OCI-LY1 (cell line): Measurements from ENCODE around the gene FOXB2.

Experiments used
- H2AFZ ChIP-seq: fragments of 200-600 bp; sonication (generic), shearing (Covaris generic); 2 replicates; pipeline ENCODE4 v1.6.0; 2014; ENCODE audit warnings: antibody characterized with exemption, mild to moderate bottlenecking, low read length
- H3F3A ChIP-seq: fragments of 200-600 bp; sonication (generic), shearing (Covaris generic); 2 replicates; pipeline ENCODE4 v1.6.0; 2014; ENCODE audit warnings: mild to moderate bottlenecking, antibody characterized with exemption, low read length, moderate library complexity; ENCODE audit not compliant: insufficient read depth
- H3K27ac ChIP-seq: fragments of 200-600 bp; sonication (generic); 2 replicates; pipeline ENCODE4 v1.5.1; 2014; ENCODE audit warnings: low read length, mixed run types, mild to moderate bottlenecking, low read depth; ENCODE audit not compliant: poor library complexity, severe bottlenecking
- H3K27me3 ChIP-seq: fragments of 200-600 bp; sonication (generic); 2 replicates; pipeline ENCODE4 v1.6.0; 2014; ENCODE audit warnings: antibody characterized with exemption, mild to moderate bottlenecking, low read length, moderate library complexity; ENCODE audit not compliant: insufficient read depth
- H3K36me3 ChIP-seq: fragments of 200-600 bp; sonication (generic); 2 replicates; pipeline ENCODE4 v1.6.1; 2014; ENCODE audit warnings: mild to moderate bottlenecking, antibody characterized with exemption, low read length, moderate library complexity, mixed read lengths; ENCODE audit not compliant: insufficient read depth
- H3K4me1 ChIP-seq: fragments of 200-600 bp; sonication (generic); 2 replicates; pipeline ENCODE4 v1.5.1; 2014; ENCODE audit warnings: mild to moderate bottlenecking, low read length, moderate library complexity; ENCODE audit not compliant: insufficient read depth, severe bottlenecking
- H3K4me2 ChIP-seq: fragments of 200-600 bp; sonication (generic), shearing (Covaris generic); 2 replicates; pipeline ENCODE4 v1.6.1; 2014; ENCODE audit warnings: low read length
- H3K4me3 ChIP-seq: fragments of 200-600 bp; sonication (generic); 2 replicates; pipeline ENCODE4 v1.5.1; 2014; ENCODE audit warnings: low read length, low read depth, mild to moderate bottlenecking, mixed read lengths; ENCODE audit not compliant: poor library complexity, severe bottlenecking
- H3K79me2 ChIP-seq: fragments of 200-600 bp; shearing (Covaris generic); 2 replicates; pipeline ENCODE4 v1.6.1; 2016; ENCODE audit warnings: mixed run types, low read length, mixed read lengths; ENCODE audit not compliant: insufficient read depth
- H3K9ac ChIP-seq: fragments of 200-600 bp; sonication (generic), shearing (Covaris generic); 2 replicates; pipeline ENCODE4 v1.6.1; 2014; ENCODE audit warnings: mild to moderate bottlenecking, low read length, mixed read lengths
- H3K9me2 ChIP-seq: fragments of 200-600 bp; sonication (generic), shearing (Covaris generic); 2 replicates; pipeline ENCODE4 v1.6.1; 2014; ENCODE audit warnings: low read depth, mild to moderate bottlenecking, low read length, mixed read lengths
- H3K9me3 ChIP-seq: fragments of 200-600 bp; shearing (Covaris generic); 2 replicates; pipeline ENCODE4 v1.6.1; 2014; ENCODE audit warnings: low read length, mixed read lengths
- H4K20me1 ChIP-seq: fragments of 200-600 bp; sonication (generic), shearing (Covaris generic); 2 replicates; pipeline ENCODE4 v1.6.0; 2016; ENCODE audit warnings: mild to moderate bottlenecking, low read length; ENCODE audit not compliant: insufficient read depth
- EZH2 ChIP-seq: fragments of 200-600 bp; sonication (generic), shearing (Covaris generic); IDR thresholded peaks from 2 replicates; pipeline ENCODE4 v1.8.0; 2017; ENCODE audit warnings: borderline replicate concordance, mixed run types, mild to moderate bottlenecking, antibody characterized with exemption, low read length, moderate library complexity, mixed read lengths
- TF ChIP-seq, protein P1 (sequence below): fragments of 200-600 bp; sonication (generic), shearing (Covaris generic); IDR thresholded peaks from 2 replicates; pipeline ENCODE4 v1.5.1; 2017; ENCODE audit warnings: mild to moderate bottlenecking, antibody characterized with exemption, low read length, moderate library complexity, mixed read lengths

Gene FOXB2

DNA sequence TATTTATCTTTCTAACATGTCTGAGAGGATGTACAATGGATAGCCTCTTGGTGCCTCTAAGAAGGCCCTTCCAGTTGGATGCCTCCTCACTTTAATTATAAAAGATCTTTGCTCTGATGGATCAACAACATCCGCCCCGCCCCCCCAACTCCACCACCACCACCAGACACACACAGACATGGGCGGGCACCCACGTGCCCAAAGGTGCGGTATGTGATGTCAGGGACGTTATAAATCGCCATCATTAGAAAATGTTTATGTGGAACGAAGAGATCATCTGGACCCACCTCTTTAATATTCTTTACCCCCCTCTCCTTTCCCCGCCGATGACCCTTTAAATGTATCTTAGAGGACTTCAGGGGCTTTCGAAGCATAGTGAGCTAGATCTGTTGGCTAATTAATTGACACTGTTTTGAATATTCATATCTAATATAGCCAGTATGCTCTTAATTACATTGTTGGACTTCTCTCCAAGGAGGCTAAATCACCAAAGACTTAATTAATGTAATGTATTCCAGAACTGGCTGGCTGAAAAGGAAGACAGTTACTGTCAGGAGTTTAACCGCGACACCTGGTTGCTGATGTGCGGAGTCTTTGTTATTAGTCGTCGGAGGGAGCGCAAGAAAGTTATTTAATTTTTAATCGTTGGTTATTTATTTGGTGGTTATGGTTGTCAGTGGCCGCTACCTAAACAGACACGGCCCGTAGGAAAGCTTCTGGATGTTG lies 6.1 kb upstream of the FOXB2 start:
- Histone ChIP-seq H3K9ac (no peak overlapping the region), H3F3A (no peaks in the 10 kb centered on the region), H4K20me1 (no peaks in the 10 kb centered on the region), H3K79me2 (no peaks in the 10 kb centered on the region), H3K9me3 (no peaks in the 10 kb centered on the region), H3K4me3 (no peak overlapping the region), H3K27ac (no peak overlapping the region), H2AFZ (no peak overlapping the region), H3K27me3 (no peaks in the 10 kb centered on the region), H3K9me2 (no peaks in the 10 kb centered on the region), H3K4me1 (no peaks in the 10 kb centered on the region), H3K4me2 (no peak overlapping the region), H3K36me3 (no peaks in the 10 kb centered on the region)
- TF ChIP-seq EZH2, result no peak
- TF ChIP-seq, protein P1, sequence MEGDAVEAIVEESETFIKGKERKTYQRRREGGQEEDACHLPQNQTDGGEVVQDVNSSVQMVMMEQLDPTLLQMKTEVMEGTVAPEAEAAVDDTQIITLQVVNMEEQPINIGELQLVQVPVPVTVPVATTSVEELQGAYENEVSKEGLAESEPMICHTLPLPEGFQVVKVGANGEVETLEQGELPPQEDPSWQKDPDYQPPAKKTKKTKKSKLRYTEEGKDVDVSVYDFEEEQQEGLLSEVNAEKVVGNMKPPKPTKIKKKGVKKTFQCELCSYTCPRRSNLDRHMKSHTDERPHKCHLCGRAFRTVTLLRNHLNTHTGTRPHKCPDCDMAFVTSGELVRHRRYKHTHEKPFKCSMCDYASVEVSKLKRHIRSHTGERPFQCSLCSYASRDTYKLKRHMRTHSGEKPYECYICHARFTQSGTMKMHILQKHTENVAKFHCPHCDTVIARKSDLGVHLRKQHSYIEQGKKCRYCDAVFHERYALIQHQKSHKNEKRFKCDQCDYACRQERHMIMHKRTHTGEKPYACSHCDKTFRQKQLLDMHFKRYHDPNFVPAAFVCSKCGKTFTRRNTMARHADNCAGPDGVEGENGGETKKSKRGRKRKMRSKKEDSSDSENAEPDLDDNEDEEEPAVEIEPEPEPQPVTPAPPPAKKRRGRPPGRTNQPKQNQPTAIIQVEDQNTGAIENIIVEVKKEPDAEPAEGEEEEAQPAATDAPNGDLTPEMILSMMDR, result no peak

GRCh38 chr9:77013932-77014596 lies 5.4 kb upstream of the FOXB2 start:
- Histone ChIP-seq H3K27ac (no peak overlapping the region), H2AFZ (no peak overlapping the region), H3K4me1 (no peaks in the 10 kb centered on the region), H4K20me1 (no peaks in the 10 kb centered on the region), H3K9me2 (no peaks in the 10 kb centered on the region), H3K27me3 (no peaks in the 10 kb centered on the region), H3K4me3 (no peak overlapping the region), H3K4me2 (no peak overlapping the region), H3K36me3 (no peaks in the 10 kb centered on the region), H3K9me3 (no peaks in the 10 kb centered on the region), H3F3A (no peaks in the 10 kb centered on the region), H3K9ac (no peak overlapping the region), H3K79me2 (no peaks in the 10 kb centered on the region)
- TF ChIP-seq EZH2, result no peak
- TF ChIP-seq, protein P1, result no peak

DNA sequence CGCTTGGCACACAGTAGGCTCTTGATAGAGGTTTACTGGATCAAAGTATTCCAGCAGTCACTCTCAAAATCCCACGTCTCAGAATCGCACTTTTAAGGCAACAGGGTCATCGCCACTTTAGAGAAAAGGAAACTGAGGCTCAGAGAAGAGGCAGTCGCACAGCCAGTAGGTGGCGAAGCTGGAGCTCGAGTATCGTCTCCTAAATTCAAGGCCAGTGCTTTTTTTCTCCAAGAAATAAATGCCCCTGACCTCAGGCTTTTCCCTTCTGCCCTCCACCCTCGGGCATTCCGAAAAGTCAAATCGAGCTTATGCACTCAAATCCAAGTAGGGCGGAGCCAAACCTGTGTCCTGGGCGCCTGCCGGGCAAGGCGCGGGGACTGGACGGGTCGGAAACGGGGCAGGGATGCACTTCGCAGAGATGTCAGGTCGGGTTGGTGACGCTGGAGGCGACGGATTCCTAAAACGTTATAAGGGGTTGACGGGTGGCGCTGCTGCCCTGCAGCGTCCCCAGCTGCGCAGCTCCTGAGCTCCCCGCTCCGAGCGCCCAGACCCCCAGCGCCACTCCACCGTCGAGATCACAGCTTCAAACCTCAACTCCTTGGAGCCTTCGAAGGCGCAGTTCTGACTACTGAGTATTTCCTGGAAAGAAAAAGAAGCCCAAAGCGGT lies 4.7 kb upstream of the FOXB2 start:
- Histone ChIP-seq H3K4me1 (no peaks in the 10 kb centered on the region), H3K4me2 (no peak overlapping the region), H3K27me3 (no peaks in the 10 kb centered on the region), H2AFZ (no peak overlapping the region), H3K27ac (no peak overlapping the region), H3K4me3 (no peak overlapping the region), H3K36me3 (no peaks in the 10 kb centered on the region), H3K79me2 (no peaks in the 10 kb centered on the region), H3K9ac (no peak overlapping the region), H3K9me2 (no peaks in the 10 kb centered on the region), H3K9me3 (no peaks in the 10 kb centered on the region), H3F3A (no peaks in the 10 kb centered on the region), H4K20me1 (no peaks in the 10 kb centered on the region)
- TF ChIP-seq, protein P1, result no peak
- no peak for TF ChIP-seq EZH2
